Fibroblast of skin of left biceps (primary cell): ENCODE measurements around the gene MUC22.
"Not testable (repeated sequence)": the region's sequence is repeated elsewhere in the genome, so short reads cannot be mapped to it uniquely, and the experiment has no call there.

Source experiments
- DNase-seq, 2 experiments: peaks; one replicate each; pipeline ENCODE4 v3.0.0-alpha.2; 2013; ENCODE audit warnings: low read depth in 2 of 2

MUC22 gene

GRCh38 chr6:31037682-31038081 is 27.4 kb downstream of the MUC22 start:
- no peak for DNase-seq

GRCh38 chr6:31038559-31038958 is 28.3 kb downstream of the MUC22 start:
- no peak for DNase-seq

DNA sequence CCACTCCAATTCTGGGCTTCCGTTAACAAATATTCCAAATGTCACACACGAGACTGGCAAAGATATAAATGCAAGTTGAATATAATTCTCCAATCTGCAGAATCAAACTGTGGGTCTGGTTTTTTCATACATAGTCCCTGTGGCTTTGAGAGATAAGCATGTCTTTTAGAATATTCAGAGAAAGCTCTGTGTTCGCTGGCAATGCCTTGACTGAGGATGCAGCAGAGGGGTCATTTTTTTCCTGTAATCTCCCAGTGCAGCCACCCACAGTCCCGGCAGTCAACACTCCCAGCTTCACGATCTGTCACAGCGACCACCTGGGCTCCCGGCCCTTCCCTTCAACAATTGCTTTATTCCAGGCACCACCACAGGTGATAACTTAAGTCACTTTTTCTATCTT is 30.5 kb downstream of the MUC22 start:
- DNase-seq, result no peak

- DNase-seq, result no peak
Measured at GRCh38 chr6:31041372-31041974, 31.2 kb downstream of the MUC22 start.

DNA sequence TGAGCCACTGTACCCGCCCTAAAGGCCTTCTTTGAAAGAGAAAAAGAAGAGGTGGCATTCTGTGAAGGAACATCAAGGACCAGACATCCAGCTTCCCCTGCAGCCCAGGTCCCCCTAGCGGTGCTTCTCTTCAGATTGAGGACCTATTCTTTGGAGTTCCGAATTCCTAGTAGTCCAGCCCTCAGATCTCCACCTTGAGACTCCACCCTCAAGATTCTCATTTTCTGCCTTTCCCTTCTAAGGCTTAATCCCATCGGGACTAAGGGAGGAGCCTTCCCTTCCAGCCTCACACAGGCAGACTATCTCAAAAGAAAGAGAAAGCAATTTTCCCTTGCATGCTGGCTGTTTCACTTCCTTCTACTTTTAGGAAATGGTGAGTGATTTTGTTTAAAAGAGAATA is 32.5 kb downstream of the MUC22 start:
- peak; percentile 32 to 33 for DNase-seq

GRCh38 chr6:31048099-31048498 is 37.8 kb downstream of the MUC22 start:
- no peak for DNase-seq

- no peak for DNase-seq
Measured at GRCh38 chr6:31049518-31049917, 39.2 kb downstream of the MUC22 start.

- DNase-seq, result not testable (repeated sequence)
Measured at GRCh38 chr6:31053187-31053586, 42.9 kb downstream of the MUC22 start.

- DNase-seq, result no peak
Measured at GRCh38 chr6:31053873-31054272, 43.6 kb downstream of the MUC22 start.

DNA sequence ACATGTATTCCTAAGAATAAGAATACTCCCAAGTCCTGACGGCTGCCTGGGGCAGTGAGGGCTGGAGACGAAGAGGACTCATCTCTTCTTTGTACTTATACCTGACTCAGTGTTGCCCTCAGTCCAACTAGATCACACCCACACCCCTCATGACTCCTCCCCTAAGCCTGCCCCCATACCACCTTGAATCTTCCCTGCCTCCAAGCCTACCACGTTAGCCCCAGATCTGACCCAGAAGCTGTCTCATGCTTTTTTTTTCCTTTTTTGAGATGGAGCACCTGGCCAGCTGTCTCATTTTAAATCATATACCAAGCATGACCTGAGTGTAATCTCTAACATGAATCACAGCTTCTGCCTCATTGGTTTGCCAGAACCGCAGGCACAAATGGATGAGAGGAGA is 45.2 kb downstream of the MUC22 start:
- no peak for DNase-seq

- no peak for DNase-seq
Measured at GRCh38 chr6:31057426-31058003, 47.2 kb downstream of the MUC22 start.

- DNase-seq, result peak; percentile 78 to 81
Measured at GRCh38 chr6:31058128-31058894, 48.0 kb downstream of the MUC22 start.

- no peak for DNase-seq
Measured at GRCh38 chr6:31060145-31060544, 49.9 kb downstream of the MUC22 start.

GRCh38 chr6:31063906-31064435 is 53.7 kb downstream of the MUC22 start:
- no peak for DNase-seq

GRCh38 chr6:31065556-31065955 is 55.3 kb downstream of the MUC22 start:
- DNase-seq, result no peak

DNA sequence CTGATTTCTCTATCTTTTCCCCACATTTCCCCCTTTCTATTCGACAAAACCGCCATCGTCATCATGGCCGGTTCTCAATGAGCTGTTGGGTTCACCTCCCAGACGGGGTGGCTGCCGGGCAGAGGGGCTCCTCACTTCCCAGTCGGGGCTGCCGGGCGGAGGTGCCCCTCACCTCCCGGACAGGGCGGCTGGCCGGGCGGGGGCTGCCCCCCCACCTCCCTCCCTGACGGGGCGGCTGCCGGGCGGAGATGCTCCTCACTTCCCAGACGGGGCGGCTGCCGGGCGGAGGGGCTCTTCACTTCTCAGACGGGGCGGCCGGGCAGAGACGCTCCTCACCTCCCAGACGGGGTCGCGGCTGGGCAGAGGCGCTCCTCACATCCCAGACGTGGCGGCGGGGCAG is 56.8 kb downstream of the MUC22 start:
- not testable (repeated sequence) for DNase-seq

GRCh38 chr6:31067891-31068668 is 57.8 kb downstream of the MUC22 start:
- DNase-seq, result not testable (repeated sequence)

DNA sequence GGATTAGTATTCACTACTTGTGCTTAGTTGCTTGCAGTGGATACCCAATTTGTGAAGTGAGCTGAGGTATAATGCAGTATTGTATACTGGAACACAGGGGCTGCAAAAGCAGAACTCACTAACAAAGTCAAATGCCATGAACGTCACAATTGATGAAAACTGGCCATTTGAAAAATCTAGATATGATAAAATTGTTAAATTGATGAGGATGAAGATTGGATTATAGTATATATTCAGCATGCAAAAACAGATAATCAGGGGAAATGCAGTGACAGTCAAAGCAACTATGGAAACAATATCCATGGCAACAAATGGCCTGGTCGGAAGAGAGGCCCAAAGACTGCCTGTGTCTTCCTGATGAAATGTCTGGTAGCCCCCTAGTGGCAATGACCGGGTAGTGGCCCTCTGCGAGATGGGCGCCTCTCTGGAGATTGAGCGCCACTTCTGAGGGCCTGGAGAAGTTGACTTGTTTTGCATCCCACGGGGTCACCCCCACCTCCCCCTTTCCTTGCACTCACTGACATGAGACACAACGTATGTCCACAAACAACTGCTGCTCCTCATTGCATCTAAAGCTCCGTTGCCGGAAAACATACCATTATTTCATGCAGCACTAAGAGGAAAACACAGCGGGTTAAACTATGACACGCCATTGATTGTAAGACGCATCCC is 58.5 kb downstream of the MUC22 start:
- no peak for DNase-seq

DNA sequence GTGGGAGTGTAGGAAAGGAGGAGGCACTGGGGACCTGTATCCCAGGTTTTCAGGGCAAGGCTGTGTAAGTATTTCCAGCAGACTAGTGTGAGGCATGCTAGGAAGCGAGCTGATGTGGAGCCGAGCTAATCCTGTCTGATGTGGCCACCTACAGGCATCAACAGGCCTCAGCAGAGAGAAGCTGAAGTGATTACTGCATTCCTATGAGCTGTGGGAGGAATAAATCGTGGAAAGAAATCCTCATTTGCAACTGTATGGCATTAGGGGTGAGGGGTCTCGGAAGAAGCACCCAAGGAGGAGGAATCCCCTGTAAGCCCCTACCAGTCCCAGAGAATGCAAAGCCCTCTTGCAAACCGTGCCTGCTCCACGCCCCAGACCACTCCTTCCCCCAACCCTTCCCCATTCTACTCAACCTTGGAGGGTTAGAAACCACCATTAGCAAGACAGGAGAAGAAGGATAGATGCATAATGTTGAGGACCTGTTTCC is 60.5 kb downstream of the MUC22 start:
- DNase-seq, result no peak

DNA sequence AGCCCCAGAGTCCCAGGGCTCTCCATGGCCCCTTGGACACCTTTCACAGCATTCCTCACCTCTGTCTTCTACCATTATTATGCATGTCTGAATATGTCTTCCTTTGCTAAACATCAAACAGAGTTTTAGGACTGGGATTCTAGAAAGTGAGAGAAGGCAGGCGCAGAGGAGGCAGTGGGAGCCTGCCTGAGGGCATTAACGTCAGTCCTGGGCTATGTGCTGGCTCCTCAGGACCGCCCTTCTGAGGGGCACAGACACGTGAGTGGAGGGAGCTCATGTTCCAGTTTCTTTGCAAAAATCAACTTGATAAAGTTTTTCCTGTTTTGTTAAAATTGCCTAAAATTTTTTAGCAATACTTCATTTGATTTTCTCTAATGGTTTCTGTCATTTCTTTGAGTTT is 64.1 kb downstream of the MUC22 start:
- DNase-seq, result no peak

- DNase-seq, result no peak
Measured at GRCh38 chr6:31075528-31075927, 65.3 kb downstream of the MUC22 start.
